ENCODE data around the gene FOXP1.

The FOXP1 gene

DNA sequence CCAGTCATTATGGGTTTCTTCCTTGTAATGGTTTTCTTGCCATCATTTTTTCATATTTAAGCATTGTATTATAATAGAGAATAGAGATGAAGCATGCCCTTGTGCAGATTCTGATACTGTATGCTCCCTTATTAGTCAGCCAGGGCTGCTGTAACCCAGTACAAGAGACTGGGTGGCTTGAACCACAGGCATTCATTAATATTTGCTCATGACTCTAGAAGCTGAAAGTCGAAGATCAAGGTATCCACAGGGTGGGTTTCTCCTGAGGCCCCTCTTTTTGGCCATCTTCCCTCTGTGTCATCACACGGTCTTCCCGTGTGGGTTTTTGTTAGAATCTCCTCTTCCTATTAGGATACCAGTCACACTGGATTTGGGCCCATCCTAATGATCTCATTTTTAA lies 74.5 kb downstream of the FOXP1 start:
- H3K36me3 ChIP-seq (ENCODE audit: control insufficient read depth, insufficient read depth, low read length): no peaks in the 10 kb centered on the region
- H3K9me3 ChIP-seq (ENCODE audit: control insufficient read depth, low read length): no peaks in the 10 kb centered on the region
- H3K27me3 ChIP-seq (ENCODE audit: control insufficient read depth, insufficient read depth, low read length): no peaks in the 10 kb centered on the region
- no peak overlapping the region for H3K9ac ChIP-seq (ENCODE audit: low read length)
- H3K4me1 ChIP-seq (ENCODE audit: control insufficient read depth, insufficient read depth, low read length): no peaks in the 10 kb centered on the region
- H3K4me3 ChIP-seq (ENCODE audit: low read length): no peak overlapping the region

DNA sequence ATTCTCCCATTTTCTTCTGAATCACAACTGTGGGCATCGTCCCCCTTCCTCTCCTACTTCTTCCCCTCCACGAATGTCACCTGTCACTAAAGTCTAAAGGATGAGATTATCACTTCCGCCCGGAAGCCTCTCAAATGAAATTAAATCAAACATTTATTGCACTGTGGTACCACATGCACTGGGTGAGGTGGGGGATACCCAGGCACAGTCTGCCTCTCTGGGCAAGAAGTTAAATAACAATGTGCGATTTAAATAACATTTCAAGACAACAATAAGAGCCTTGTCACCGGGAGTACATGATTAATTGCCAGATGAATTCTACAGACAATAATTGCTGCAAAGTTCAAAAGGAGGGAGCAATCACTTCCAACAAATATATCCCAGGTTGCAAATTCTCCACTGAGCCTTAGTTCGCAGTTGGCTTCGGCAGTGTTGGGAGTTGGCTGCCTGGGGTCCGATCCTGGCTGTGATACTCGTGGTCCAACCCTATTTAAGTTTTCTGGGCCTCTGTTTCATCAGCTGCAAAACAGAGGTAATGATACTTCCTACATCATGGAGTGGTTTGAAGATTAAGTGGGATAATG lies 77.7 kb downstream of the FOXP1 start:
- no peak overlapping the region for H3K9ac ChIP-seq (ENCODE audit: low read length)
- H3K27me3 ChIP-seq (ENCODE audit: control insufficient read depth, insufficient read depth, low read length): no peaks in the 10 kb centered on the region
- no peaks in the 10 kb centered on the region for H3K4me1 ChIP-seq (ENCODE audit: control insufficient read depth, insufficient read depth, low read length)
- H3K9me3 ChIP-seq (ENCODE audit: control insufficient read depth, low read length): no peaks in the 10 kb centered on the region
- H3K36me3 ChIP-seq (ENCODE audit: control insufficient read depth, insufficient read depth, low read length): no peaks in the 10 kb centered on the region
- no peak overlapping the region for H3K4me3 ChIP-seq (ENCODE audit: low read length)

DNA sequence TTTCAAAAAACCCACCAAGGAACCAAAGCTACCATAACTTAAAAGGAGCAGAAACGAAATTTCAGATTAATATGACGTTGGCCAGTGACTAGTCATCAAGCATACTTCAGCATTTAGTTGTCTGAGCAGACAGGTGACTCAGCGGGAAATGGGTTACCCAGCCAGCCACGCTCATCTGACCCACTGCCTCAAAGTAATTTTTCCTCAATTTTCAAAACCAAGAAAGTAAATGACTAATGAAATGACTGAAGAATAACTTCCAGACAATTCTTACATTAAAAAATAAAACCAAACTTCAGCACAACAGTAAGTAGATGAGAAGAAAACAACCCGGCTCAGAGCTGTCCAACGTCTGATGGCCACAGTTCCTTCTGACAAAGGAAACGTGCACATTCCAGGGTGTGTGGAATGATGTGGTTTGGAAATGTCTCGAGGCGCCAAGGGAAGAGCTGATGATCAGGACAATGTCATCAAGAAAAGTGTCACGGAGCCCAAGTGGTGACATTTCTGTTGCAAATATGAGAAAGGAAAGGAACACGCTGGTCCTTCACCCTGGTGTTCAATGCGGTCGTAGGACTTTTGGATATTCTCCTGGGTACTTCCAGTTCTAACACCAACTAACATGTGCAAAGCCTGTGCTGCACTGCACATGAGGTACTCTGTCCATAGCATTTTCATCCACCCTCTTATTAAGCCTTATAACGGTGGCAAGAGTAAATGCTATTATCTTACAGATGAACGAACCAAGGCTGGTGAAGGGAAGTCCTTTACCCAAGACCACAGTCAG lies 79.1 kb downstream of the FOXP1 start:
- no peaks in the 10 kb centered on the region for H3K27me3 ChIP-seq (ENCODE audit: control insufficient read depth, insufficient read depth, low read length)
- no peaks in the 10 kb centered on the region for H3K4me1 ChIP-seq (ENCODE audit: control insufficient read depth, insufficient read depth, low read length)
- H3K9me3 ChIP-seq (ENCODE audit: control insufficient read depth, low read length): no peaks in the 10 kb centered on the region
- no peak overlapping the region for H3K4me3 ChIP-seq (ENCODE audit: low read length)
- H3K36me3 ChIP-seq (ENCODE audit: control insufficient read depth, insufficient read depth, low read length): no peaks in the 10 kb centered on the region
- no peak overlapping the region for H3K9ac ChIP-seq (ENCODE audit: low read length)

DNA sequence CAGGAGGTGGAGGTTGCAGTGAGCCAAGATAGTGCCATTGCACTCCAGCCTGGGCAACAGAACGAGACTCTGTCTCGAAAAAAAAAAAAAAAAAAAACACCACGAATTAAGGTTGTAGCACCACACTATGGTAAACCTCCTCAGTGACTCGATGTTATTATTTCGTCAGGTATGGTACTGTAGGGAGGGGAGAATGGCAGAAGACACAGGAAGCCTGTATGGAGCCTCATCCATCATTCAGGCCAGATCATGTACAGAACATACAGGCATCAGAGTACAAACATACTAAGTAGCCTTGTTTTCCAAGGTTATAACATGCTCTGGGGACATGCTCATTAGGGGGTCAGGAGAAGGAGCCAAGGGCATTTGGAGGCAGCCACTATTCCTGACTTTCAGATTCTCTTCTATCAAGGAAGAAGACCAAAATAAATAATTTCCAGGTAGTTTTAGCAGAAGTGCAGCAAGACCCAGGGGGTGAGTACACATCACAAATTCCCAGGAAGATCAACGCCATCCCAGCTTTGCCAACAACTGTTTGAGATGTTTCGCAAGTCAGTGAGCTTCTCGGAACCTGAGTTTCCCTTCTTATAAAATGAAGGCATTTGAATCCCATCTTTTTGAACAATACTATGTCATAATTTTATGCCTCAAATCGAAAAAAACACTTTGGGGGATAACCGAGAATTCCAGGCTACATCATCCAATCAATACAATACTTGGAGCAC lies 79.8 kb downstream of the FOXP1 start:
- H3K4me3 ChIP-seq (ENCODE audit: low read length): no peak overlapping the region
- no peaks in the 10 kb centered on the region for H3K4me1 ChIP-seq (ENCODE audit: control insufficient read depth, insufficient read depth, low read length)

DNA sequence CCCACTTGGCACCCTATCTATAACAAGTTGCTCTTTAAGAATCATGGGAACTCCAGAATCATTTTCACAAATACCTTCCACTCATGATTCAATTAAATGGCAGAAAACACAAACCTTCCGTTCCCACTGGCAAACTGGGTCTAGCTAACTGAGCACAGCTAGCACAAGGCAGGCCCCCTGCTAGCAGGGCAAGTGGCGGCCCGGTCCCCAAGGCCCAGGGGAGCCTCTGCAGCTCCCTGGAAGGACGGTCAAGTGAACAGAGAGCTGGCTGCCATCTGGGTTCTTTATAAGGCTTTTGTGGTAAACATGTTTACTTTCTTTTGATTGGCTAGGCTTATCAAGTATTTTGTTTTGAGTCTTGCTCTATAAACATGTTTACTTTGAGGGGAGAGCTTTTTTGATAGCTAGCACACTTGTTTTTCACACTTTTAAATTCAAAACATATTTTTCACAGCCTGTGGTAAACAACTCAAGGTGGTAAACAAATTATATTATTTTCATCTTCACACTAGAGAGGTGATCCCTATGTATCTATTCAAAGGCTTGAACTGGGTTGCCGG lies 81.4 kb downstream of the FOXP1 start:
- H3K9me3 ChIP-seq (ENCODE audit: control insufficient read depth, low read length): no peaks in the 10 kb centered on the region
- H3K4me3 ChIP-seq (ENCODE audit: low read length): no peak overlapping the region
- no peaks in the 10 kb centered on the region for H3K27me3 ChIP-seq (ENCODE audit: control insufficient read depth, insufficient read depth, low read length)
- no peak overlapping the region for H3K9ac ChIP-seq (ENCODE audit: low read length)
- H3K4me1 ChIP-seq (ENCODE audit: control insufficient read depth, insufficient read depth, low read length): peaks cover 5% of the 10 kb centered on the region
- no peaks in the 10 kb centered on the region for H3K36me3 ChIP-seq (ENCODE audit: control insufficient read depth, insufficient read depth, low read length)

More for the DNA sequence above, 79.8 kb downstream of the FOXP1 start:
- H3K27me3 ChIP-seq (ENCODE audit: control insufficient read depth, insufficient read depth, low read length): no peaks in the 10 kb centered on the region
- no peaks in the 10 kb centered on the region for H3K36me3 ChIP-seq (ENCODE audit: control insufficient read depth, insufficient read depth, low read length)
- H3K9ac ChIP-seq (ENCODE audit: low read length): no peak overlapping the region
- H3K9me3 ChIP-seq (ENCODE audit: control insufficient read depth, low read length): no peaks in the 10 kb centered on the region

DNA sequence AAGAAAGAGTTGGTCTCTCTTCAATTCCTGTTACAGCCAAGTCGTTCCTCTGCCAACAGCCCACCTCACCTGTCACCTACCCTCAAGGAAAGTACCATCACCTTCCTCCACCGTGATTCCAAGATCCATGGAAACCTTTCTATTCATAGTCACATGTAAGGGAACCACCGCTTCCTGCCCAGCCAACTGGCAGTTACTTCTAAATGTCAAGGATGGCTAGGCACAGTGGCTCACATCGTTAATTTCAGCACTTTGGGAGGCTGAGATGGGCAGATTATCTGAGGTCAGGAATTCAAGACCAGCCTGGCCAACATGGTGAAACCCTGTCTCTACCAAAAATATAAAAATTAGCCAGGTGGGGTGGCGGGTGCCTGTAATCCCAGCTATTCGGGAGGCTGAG lies 82.8 kb downstream of the FOXP1 start:
- Histone ChIP-seq H3K4me1 (ENCODE audit: control insufficient read depth, insufficient read depth, low read length) (peaks cover 13% of the 10 kb centered on the region), H3K27me3 (ENCODE audit: control insufficient read depth, insufficient read depth, low read length) (no peaks in the 10 kb centered on the region), H3K4me3 (ENCODE audit: low read length) (no peak overlapping the region), H3K9ac (ENCODE audit: low read length) (no peak overlapping the region), H3K36me3 (ENCODE audit: control insufficient read depth, insufficient read depth, low read length) (no peaks in the 10 kb centered on the region), H3K9me3 (ENCODE audit: control insufficient read depth, low read length) (no peaks in the 10 kb centered on the region)

DNA sequence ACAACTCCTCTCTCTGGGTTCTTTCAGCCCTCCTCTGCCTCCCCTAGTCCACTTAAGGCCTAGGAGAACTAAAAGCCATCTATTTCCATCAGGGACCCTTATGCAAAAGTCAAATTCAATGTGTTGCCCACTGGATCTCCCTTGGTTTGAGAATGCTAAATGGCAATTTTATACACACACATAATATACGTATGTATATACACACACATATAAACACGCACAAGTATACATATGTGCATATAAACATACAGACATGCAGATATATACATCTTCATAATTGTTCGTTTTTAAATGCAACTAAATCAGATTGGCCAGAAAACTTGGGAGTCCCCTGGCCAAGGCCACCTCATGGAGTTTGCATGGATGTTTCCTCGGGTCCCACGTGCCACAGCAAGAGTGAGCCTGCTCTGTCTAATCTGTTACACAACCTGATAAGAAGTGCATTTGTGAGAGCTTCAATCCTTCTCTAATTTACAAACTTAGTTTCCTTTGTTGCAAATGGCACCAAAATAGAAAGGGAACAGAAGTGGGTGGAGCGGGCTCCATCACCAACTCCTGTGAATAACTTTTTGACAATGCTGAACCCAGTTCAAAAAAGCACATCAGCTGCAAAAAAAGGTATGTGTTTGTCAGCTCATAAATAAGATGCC lies 84.2 kb downstream of the FOXP1 start:
- Histone ChIP-seq H3K27me3 (ENCODE audit: control insufficient read depth, insufficient read depth, low read length) (no peaks in the 10 kb centered on the region), H3K4me1 (ENCODE audit: control insufficient read depth, insufficient read depth, low read length) (peaks cover 13% of the 10 kb centered on the region), H3K36me3 (ENCODE audit: control insufficient read depth, insufficient read depth, low read length) (no peaks in the 10 kb centered on the region), H3K9ac (ENCODE audit: low read length) (no peak overlapping the region), H3K9me3 (ENCODE audit: control insufficient read depth, low read length) (no peaks in the 10 kb centered on the region), H3K4me3 (ENCODE audit: low read length) (no peak overlapping the region)

DNA sequence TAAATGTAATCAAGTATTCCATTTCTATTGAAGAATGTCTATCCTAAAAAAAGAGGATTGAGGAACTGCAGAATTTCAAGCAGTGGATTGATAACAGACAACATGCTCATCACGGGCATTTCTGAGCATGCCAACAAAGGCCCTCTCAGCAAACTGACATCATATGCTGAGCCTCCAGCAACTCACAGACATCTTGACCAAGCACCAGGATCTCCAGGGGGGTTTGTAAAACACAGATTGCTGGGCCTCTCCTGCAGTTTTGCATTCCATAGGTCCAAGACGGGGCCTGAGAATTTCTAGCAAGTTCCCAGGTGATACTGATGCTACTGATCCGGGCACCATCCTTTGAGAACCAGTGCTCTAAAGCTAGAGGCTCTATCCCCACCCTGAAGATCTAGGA lies 85.0 kb downstream of the FOXP1 start:
- H3K4me1 ChIP-seq (ENCODE audit: control insufficient read depth, insufficient read depth, low read length): peaks cover 13% of the 10 kb centered on the region
- H3K9ac ChIP-seq (ENCODE audit: low read length): no peak overlapping the region
- no peaks in the 10 kb centered on the region for H3K27me3 ChIP-seq (ENCODE audit: control insufficient read depth, insufficient read depth, low read length)

DNA sequence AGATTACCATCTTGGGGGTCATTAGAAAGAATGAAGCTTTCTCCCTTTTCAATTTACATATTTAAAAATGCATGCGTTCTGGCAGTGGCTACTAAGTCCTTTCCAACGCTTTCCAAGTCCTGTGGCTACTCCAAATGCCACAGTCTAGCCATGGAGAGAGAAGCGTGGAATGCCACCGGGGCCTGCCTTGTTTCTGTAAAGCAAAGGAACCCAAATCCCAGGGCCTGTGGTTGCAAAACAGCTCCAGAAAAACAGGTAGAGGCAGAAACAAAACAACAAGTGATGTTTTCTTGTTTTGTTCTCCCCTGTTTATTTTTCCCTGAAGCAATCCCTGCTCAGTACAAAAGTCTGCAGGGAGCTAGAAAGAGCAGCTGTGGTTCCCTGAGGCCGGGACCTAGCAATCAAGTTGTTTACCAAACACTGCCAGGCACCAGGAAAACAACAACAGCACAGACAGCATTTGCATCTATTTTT lies 85.5 kb downstream of the FOXP1 start:
- H3K9me3 ChIP-seq (ENCODE audit: control insufficient read depth, low read length): no peaks in the 10 kb centered on the region
- H3K4me3 ChIP-seq (ENCODE audit: low read length): no peak overlapping the region
- no peaks in the 10 kb centered on the region for H3K36me3 ChIP-seq (ENCODE audit: control insufficient read depth, insufficient read depth, low read length)
- H3K27me3 ChIP-seq (ENCODE audit: control insufficient read depth, insufficient read depth, low read length): no peaks in the 10 kb centered on the region
- H3K4me1 ChIP-seq (ENCODE audit: control insufficient read depth, insufficient read depth, low read length): peaks cover 13% of the 10 kb centered on the region
- H3K9ac ChIP-seq (ENCODE audit: low read length): no peak overlapping the region

More for the DNA sequence above, 85.0 kb downstream of the FOXP1 start:
- Histone ChIP-seq H3K9me3 (ENCODE audit: control insufficient read depth, low read length) (no peaks in the 10 kb centered on the region), H3K36me3 (ENCODE audit: control insufficient read depth, insufficient read depth, low read length) (no peaks in the 10 kb centered on the region), H3K4me3 (ENCODE audit: low read length) (no peak overlapping the region)

DNA sequence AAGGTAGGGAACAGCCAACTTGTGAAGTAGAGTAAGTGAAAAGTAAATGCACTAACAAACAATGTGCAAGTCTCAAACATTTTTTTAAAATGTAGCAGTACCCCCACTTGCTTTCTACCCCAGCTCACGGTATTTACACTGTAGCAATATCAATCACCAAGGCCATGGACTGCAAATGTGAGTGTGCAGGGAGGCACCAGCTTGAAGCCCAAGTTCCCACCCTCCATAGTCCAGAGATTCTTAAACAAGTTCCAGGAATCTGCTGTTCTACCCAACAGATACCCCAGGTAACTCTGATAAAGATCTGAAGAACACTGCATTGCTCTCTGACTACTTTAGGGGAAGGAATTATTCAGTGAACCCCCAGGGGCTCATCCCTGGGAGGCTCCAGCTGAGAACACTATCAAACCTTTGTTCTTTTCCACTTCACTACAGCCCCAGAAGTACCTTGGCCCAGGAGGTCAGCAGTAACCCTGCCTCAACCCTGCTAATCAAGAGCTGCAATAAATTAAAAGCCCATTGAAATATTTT lies 86.1 kb downstream of the FOXP1 start:
- no peaks in the 10 kb centered on the region for H3K9me3 ChIP-seq (ENCODE audit: control insufficient read depth, low read length)
- no peak overlapping the region for H3K9ac ChIP-seq (ENCODE audit: low read length)

DNA sequence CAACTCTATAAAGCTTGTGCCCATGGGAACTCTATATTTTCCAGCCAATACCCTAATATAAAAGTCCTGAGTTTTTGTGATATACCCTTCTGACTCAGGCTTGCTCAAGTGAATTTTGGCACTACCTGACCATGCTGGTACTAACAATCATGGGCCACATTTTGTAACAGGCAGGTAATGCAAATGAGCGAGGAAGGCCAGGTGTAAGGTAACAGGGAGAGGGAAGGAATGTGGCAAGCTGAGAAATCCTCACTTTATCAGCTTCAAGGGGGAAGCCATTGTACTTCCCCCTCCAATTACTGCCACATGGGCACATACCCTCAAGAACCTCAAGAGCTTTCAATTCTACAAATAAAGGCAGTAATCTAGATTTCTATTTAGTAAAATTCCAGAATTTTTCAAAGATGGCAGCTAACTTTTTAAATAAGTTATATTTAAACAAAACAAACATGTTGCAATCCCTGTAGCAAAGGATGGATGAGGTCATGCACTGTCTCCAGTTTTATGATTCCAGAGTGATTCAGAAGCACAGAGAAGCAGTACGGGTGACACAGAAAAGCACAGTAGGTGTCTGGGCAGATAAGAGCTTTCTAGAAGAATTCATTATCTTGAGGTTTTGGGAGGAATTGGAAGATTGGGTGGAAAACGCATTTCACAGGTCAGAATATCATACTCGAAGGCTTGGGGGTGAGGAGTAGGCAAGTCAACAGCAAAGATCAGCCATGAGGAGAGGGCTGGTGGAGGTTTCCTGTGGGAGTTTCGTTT lies 87.6 kb downstream of the FOXP1 start:
- no peak overlapping the region for H3K9ac ChIP-seq (ENCODE audit: low read length)
- H3K4me1 ChIP-seq (ENCODE audit: control insufficient read depth, insufficient read depth, low read length): peaks cover 13% of the 10 kb centered on the region
- H3K4me3 ChIP-seq (ENCODE audit: low read length): no peak overlapping the region
- no peaks in the 10 kb centered on the region for H3K36me3 ChIP-seq (ENCODE audit: control insufficient read depth, insufficient read depth, low read length)
- no peaks in the 10 kb centered on the region for H3K9me3 ChIP-seq (ENCODE audit: control insufficient read depth, low read length)
- H3K27me3 ChIP-seq (ENCODE audit: control insufficient read depth, insufficient read depth, low read length): no peaks in the 10 kb centered on the region

More for the DNA sequence above, 86.1 kb downstream of the FOXP1 start:
- no peaks in the 10 kb centered on the region for H3K36me3 ChIP-seq (ENCODE audit: control insufficient read depth, insufficient read depth, low read length)
- H3K4me1 ChIP-seq (ENCODE audit: control insufficient read depth, insufficient read depth, low read length): peaks cover 13% of the 10 kb centered on the region
- H3K4me3 ChIP-seq (ENCODE audit: low read length): no peak overlapping the region
- no peaks in the 10 kb centered on the region for H3K27me3 ChIP-seq (ENCODE audit: control insufficient read depth, insufficient read depth, low read length)
